HT1080 (cell line): ENCODE measurements around the gene TTC19. TPM values are rescaled to one million over a fixed set of nuclear protein-coding genes. Genes with fewer than 3 reads are reported as not detected.

Source experiments
- total RNA-seq: library from RNA; depleted of rRNA; stranded (reverse); fragments of >200 nt; shearing (Covaris generic); gene quantifications from 2 replicates; pipeline ENCODE4 v1.2.3, GENCODE V29; 2014; rRNA removed

The TTC19 gene
- total RNA-seq, 1 experiment from 2014 or later = 52.9 TPM

Other genes with a start within 250 kb of the TTC19 start
- gene ADORA2B, start 54.7 kb upstream of the TTC19 start, total RNA-seq = 2.8 and 3.2 TPM in 2 replicates
- gene ZSWIM7, start 120 bp upstream of the TTC19 start, total RNA-seq = 21.3 and 30.6 TPM in 2 replicates
- gene NCOR1, start 215.7 kb downstream of the TTC19 start, total RNA-seq = 49.2 and 58.4 TPM in 2 replicates
- 16.0 and 18.6 TPM in 2 replicates for gene PIGL, start 217.4 kb downstream of the TTC19 start, total RNA-seq